HG02763 (cell line): ENCODE data around the gene SLC25A21.

ENCODE experiments used
- ATAC-seq: cut with Tn5 transposase; IDR thresholded peaks from one replicate; pipeline ENCODE4 v1.9.1; 2021; ENCODE audit warnings: mild to moderate bottlenecking, moderate library complexity; ENCODE audit not compliant: unreplicated experiment

Gene SLC25A21

GRCh38 chr14:36948157-36948859 is 224.1 kb downstream of the SLC25A21 start:
- ATAC-seq = no peak

GRCh38 chr14:36947362-36947761 is 225.0 kb downstream of the SLC25A21 start:
- no peak for ATAC-seq

GRCh38 chr14:36946872-36947271 is 225.5 kb downstream of the SLC25A21 start:
- no peak for ATAC-seq

- no peak for ATAC-seq
Measured at GRCh38 chr14:36944307-36945010, 227.9 kb downstream of the SLC25A21 start.

- ATAC-seq = no peak
Measured at GRCh38 chr14:36942522-36943245, 229.7 kb downstream of the SLC25A21 start.

- ATAC-seq = peak; percentile 86
Measured at GRCh38 chr14:36941783-36942521, 230.5 kb downstream of the SLC25A21 start.

GRCh38 chr14:36940476-36940875 is 231.9 kb downstream of the SLC25A21 start:
- ATAC-seq = no peak

- ATAC-seq = no peak
Measured at GRCh38 chr14:36939265-36939664, 233.1 kb downstream of the SLC25A21 start.

GRCh38 chr14:36938678-36939077 is 233.7 kb downstream of the SLC25A21 start:
- no peak for ATAC-seq

- no peak for ATAC-seq
Measured at GRCh38 chr14:36935976-36936678, 236.3 kb downstream of the SLC25A21 start.

- no peak for ATAC-seq
Measured at GRCh38 chr14:36934304-36934703, 238.1 kb downstream of the SLC25A21 start.

- no peak for ATAC-seq
Measured at GRCh38 chr14:36931791-36932190, 240.6 kb downstream of the SLC25A21 start.

- no peak for ATAC-seq
Measured at GRCh38 chr14:36928432-36928831, 244.0 kb downstream of the SLC25A21 start.

GRCh38 chr14:36925094-36925493 is 247.3 kb downstream of the SLC25A21 start:
- ATAC-seq = no peak

GRCh38 chr14:36916668-36917067 is 255.7 kb downstream of the SLC25A21 start:
- ATAC-seq = no peak

- no peak for ATAC-seq
Measured at GRCh38 chr14:36915081-36915480, 257.3 kb downstream of the SLC25A21 start.

- no peak for ATAC-seq
Measured at GRCh38 chr14:36910578-36910977, 261.8 kb downstream of the SLC25A21 start.

- no peak for ATAC-seq
Measured at GRCh38 chr14:36905272-36905888, 267.0 kb downstream of the SLC25A21 start.

- ATAC-seq = no peak
Measured at GRCh38 chr14:36901861-36902260, 270.5 kb downstream of the SLC25A21 start.

GRCh38 chr14:36900846-36901245 is 271.6 kb downstream of the SLC25A21 start:
- ATAC-seq = no peak
